MM.1S (cell line): Measurements from ENCODE around the gene NME3.
"Not testable (repeated sequence)": the region's sequence is repeated elsewhere in the genome, so short reads cannot be mapped to it uniquely, and the experiment has no call there.

ENCODE experiments used
- CTCF ChIP-seq: fragments of 300-600 bp; sonication (generic); IDR thresholded peaks from 2 replicates; pipeline ENCODE4 v1.5.1; 2016; ENCODE audit warnings: antibody characterized with exemption, low read length, mixed read lengths
- EZH2 ChIP-seq: fragments of 300-600 bp; sonication (generic); optimal IDR thresholded peaks from 2 replicates; pipeline ENCODE3; 2017; ENCODE audit warnings: low read depth, mild to moderate bottlenecking, antibody characterized with exemption, low read length, mixed read lengths
- EZH2phosphoT487 ChIP-seq: fragments of 300-600 bp; sonication (generic); IDR thresholded peaks from 2 replicates; pipeline ENCODE4 v1.6.1; 2018; ENCODE audit warnings: antibody characterized with exemption, low read length

GRCh38 chr16:1732551-1732987 is 38.8 kb downstream of the NME3 start:
- not testable (repeated sequence) for TF ChIP-seq CTCF, EZH2, EZH2phosphoT487
